Astrocyte of the cerebellum (primary cell): ENCODE results near the gene DLG2.

Experiments used
- DNase-seq: peaks from one replicate; pipeline ENCODE4 v3.0.0-alpha.2; 2011; ENCODE audit warnings: low read depth
- H3K4me3 ChIP-seq: 2 replicates; pipeline ENCODE4 v1.5.1; 2011; ENCODE audit warnings: mild to moderate bottlenecking, low read depth, low read length, moderate library complexity
- CTCF ChIP-seq: IDR thresholded peaks from 2 replicates; pipeline ENCODE4 v1.5.1; 2012; ENCODE audit warnings: low read length, low read depth, moderate library complexity, mild to moderate bottlenecking; ENCODE audit errors: missing control alignments
- in situ Hi-C: cut with HindIII; loops from 2 replicates; pipeline ENCODE4 v1.10.0; 2017; ENCODE audit warnings: low sequenced_read_pairs

DLG2 gene

GRCh38 chr11:84930863-84931262 lies 696.3 kb downstream of the DLG2 start:
- in situ Hi-C loops: no loop called here
- no peak for DNase-seq
- no peak overlapping the region for H3K4me3 ChIP-seq
- TF ChIP-seq CTCF: no peak

- no peak for TF ChIP-seq CTCF
- no peak for DNase-seq
- in situ Hi-C loops: no loop called here
- H3K4me3 ChIP-seq: no peak overlapping the region
These were observed 697.4 kb downstream of the DLG2 start for GRCh38 chr11:84929738-84930137.

GRCh38 chr11:84924154-84924692 lies 702.9 kb downstream of the DLG2 start:
- H3K4me3 ChIP-seq: no peak overlapping the region
- in situ Hi-C loops: no loop called here
- DNase-seq: no peak
- TF ChIP-seq CTCF: no peak

- in situ Hi-C loops: no loop called here
- DNase-seq: no peak
- no peak overlapping the region for H3K4me3 ChIP-seq
- no peak for TF ChIP-seq CTCF
These were observed 703.7 kb downstream of the DLG2 start for GRCh38 chr11:84923489-84923888.

GRCh38 chr11:84922836-84923235 lies 704.3 kb downstream of the DLG2 start:
- no peak for DNase-seq
- no peak overlapping the region for H3K4me3 ChIP-seq
- in situ Hi-C loops: no loop called here
- no peak for TF ChIP-seq CTCF

- no peak for TF ChIP-seq CTCF
- DNase-seq: no peak
- in situ Hi-C loops: no loop called here
- H3K4me3 ChIP-seq: no peak overlapping the region
These were observed 704.8 kb downstream of the DLG2 start for GRCh38 chr11:84922212-84922805.
